Measurements from ENCODE around the gene USP20.

Gene USP20

GRCh38 chr9:129918296-129918950, 83.2 kb downstream of the USP20 start:
- no peaks in the 10 kb centered on the region for H3K4me1 ChIP-seq (ENCODE audit: control insufficient read depth, insufficient read depth, low read length)
- H3K9me3 ChIP-seq (ENCODE audit: control insufficient read depth, low read length), result no peaks in the 10 kb centered on the region
- no peak for DNase-seq (ENCODE audit: low read depth)
- no peak overlapping the region for H3K4me3 ChIP-seq (ENCODE audit: low read length)
- H3K9ac ChIP-seq (ENCODE audit: low read length), result no peak overlapping the region
- no peaks in the 10 kb centered on the region for H3K27me3 ChIP-seq (replicated peaks; ENCODE audit: control insufficient read depth, insufficient read depth, low read length)
- peaks cover 25% of the 10 kb centered on the region for H3K36me3 ChIP-seq (ENCODE audit: control insufficient read depth, insufficient read depth, low read length, severe bottlenecking)

- Histone ChIP-seq H3K4me3 (ENCODE audit: low read length) (no peak overlapping the region), H3K36me3 (ENCODE audit: control insufficient read depth, insufficient read depth, low read length, severe bottlenecking) (peaks cover 34% of the 10 kb centered on the region), H3K9ac (ENCODE audit: low read length) (no peak overlapping the region), H3K9me3 (ENCODE audit: control insufficient read depth, low read length) (no peaks in the 10 kb centered on the region), H3K4me1 (ENCODE audit: control insufficient read depth, insufficient read depth, low read length) (no peaks in the 10 kb centered on the region), H3K27me3 (replicated peaks; ENCODE audit: control insufficient read depth, insufficient read depth, low read length) (no peaks in the 10 kb centered on the region)
- no peak for DNase-seq (ENCODE audit: low read depth)
Observed at GRCh38 chr9:129919277-129919676, 84.0 kb downstream of the USP20 start.

DNA sequence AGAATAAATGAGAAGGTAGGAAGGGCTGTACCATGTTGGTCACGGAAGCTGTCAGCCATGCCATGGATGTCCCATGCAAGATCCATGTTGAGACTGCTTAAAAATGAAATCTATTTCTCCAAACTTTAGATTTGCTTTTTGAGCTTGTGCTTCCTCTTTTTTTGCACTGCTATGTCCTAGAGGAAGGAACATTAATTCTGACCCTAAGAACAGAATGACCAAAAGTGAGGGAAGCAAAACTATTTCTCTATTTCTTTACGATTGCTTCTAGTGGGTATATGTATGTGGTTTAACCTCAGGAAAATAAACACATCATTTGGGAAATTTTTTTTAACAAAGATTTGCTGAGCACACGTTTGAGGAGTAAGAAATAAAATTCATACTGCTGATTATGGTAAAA, 84.6 kb downstream of the USP20 start:
- no peak overlapping the region for H3K9ac ChIP-seq (ENCODE audit: low read length)
- no peaks in the 10 kb centered on the region for H3K9me3 ChIP-seq (ENCODE audit: control insufficient read depth, low read length)
- H3K27me3 ChIP-seq (replicated peaks; ENCODE audit: control insufficient read depth, insufficient read depth, low read length), result no peaks in the 10 kb centered on the region
- H3K4me1 ChIP-seq (ENCODE audit: control insufficient read depth, insufficient read depth, low read length), result no peaks in the 10 kb centered on the region
- DNase-seq (ENCODE audit: low read depth), result no peak
- H3K36me3 ChIP-seq (ENCODE audit: control insufficient read depth, insufficient read depth, low read length, severe bottlenecking), result peaks cover 39% of the 10 kb centered on the region
- H3K4me3 ChIP-seq (ENCODE audit: low read length), result no peak overlapping the region

- H3K36me3 ChIP-seq (ENCODE audit: control insufficient read depth, insufficient read depth, low read length, severe bottlenecking), result peaks cover 46% of the 10 kb centered on the region
- H3K9me3 ChIP-seq (ENCODE audit: control insufficient read depth, low read length), result no peaks in the 10 kb centered on the region
- H3K4me1 ChIP-seq (ENCODE audit: control insufficient read depth, insufficient read depth, low read length), result no peaks in the 10 kb centered on the region
- no peak overlapping the region for H3K9ac ChIP-seq (ENCODE audit: low read length)
- H3K4me3 ChIP-seq (ENCODE audit: low read length), result no peak overlapping the region
- DNase-seq (ENCODE audit: low read depth), result no peak
- H3K27me3 ChIP-seq (replicated peaks; ENCODE audit: control insufficient read depth, insufficient read depth, low read length), result no peaks in the 10 kb centered on the region
Observed at GRCh38 chr9:129921905-129922304, 86.6 kb downstream of the USP20 start.

- Histone ChIP-seq H3K4me1 (ENCODE audit: control insufficient read depth, insufficient read depth, low read length) (no peaks in the 10 kb centered on the region), H3K27me3 (replicated peaks; ENCODE audit: control insufficient read depth, insufficient read depth, low read length) (no peaks in the 10 kb centered on the region), H3K4me3 (ENCODE audit: low read length) (no peak overlapping the region), H3K9ac (ENCODE audit: low read length) (no peak overlapping the region), H3K9me3 (ENCODE audit: control insufficient read depth, low read length) (no peaks in the 10 kb centered on the region), H3K36me3 (ENCODE audit: control insufficient read depth, insufficient read depth, low read length, severe bottlenecking) (peaks cover 44% of the 10 kb centered on the region)
- DNase-seq (ENCODE audit: low read depth), result no peak
Observed at GRCh38 chr9:129923589-129923988, 88.3 kb downstream of the USP20 start.

GRCh38 chr9:129929496-129930125, 94.4 kb downstream of the USP20 start:
- no peaks in the 10 kb centered on the region for H3K9me3 ChIP-seq (ENCODE audit: control insufficient read depth, low read length)
- H3K9ac ChIP-seq (ENCODE audit: low read length), result no peak overlapping the region
- no peak for DNase-seq (ENCODE audit: low read depth)
- peaks cover 13% of the 10 kb centered on the region for H3K36me3 ChIP-seq (ENCODE audit: control insufficient read depth, insufficient read depth, low read length, severe bottlenecking)
- H3K4me3 ChIP-seq (ENCODE audit: low read length), result no peak overlapping the region
- no peaks in the 10 kb centered on the region for H3K27me3 ChIP-seq (replicated peaks; ENCODE audit: control insufficient read depth, insufficient read depth, low read length)
- H3K4me1 ChIP-seq (ENCODE audit: control insufficient read depth, insufficient read depth, low read length), result peaks cover 26% of the 10 kb centered on the region

DNA sequence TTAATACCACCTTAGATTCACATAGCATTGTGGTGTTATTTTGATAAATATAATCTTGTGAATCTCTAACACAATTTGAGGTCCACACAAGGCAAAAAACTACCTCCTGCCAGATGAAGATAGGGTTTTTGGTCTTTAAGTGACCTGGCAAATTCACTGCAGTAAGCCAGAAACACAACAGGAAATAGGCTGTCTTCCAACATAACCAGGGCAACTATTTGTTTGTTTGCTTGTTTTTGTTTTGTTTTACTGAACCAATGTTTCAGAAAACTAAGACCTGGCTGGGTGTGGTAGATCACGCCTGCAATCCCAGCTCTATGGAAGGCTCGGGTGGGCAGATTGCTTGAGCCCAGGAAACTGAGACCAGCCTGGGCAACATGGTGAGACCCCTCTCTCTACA, 95.5 kb downstream of the USP20 start:
- H3K27me3 ChIP-seq (replicated peaks; ENCODE audit: control insufficient read depth, insufficient read depth, low read length), result no peaks in the 10 kb centered on the region
- no peak for DNase-seq (ENCODE audit: low read depth)
- H3K4me3 ChIP-seq (ENCODE audit: low read length), result no peak overlapping the region
- H3K9ac ChIP-seq (ENCODE audit: low read length), result no peak overlapping the region
- H3K9me3 ChIP-seq (ENCODE audit: control insufficient read depth, low read length), result no peaks in the 10 kb centered on the region
- peaks cover 10% of the 10 kb centered on the region for H3K36me3 ChIP-seq (ENCODE audit: control insufficient read depth, insufficient read depth, low read length, severe bottlenecking)
- H3K4me1 ChIP-seq (ENCODE audit: control insufficient read depth, insufficient read depth, low read length), result peaks cover 36% of the 10 kb centered on the region
